Measurements from ENCODE around the gene MLKL. TPM values are rescaled to one million over a fixed set of nuclear protein-coding genes. Genes with fewer than 3 reads are reported as not detected.

The MLKL gene
- polyA plus RNA-seq, 3 donors: 33.6 to 136 (median 37.8) TPM

DNA sequence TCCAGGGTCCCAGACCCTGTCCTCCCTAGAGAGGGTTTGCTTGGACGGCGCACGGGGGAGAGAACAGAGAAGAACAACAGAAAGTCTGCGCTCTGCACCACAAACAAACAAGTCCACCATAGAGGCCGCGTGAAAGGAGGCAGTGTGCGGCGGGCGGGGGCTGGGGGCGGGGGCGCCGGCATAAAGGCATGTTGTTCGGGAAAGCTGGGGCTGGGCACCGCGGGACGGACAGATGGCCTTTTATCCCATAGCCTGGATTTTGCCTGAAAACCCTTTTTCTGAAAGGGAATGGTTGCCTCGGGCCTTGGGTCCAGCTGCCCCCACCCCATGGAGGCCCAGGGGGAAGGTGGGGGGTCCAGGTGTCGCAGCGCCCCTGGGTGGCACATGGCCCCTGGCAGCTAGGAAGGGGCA lies 48.0 kb upstream of the MLKL start:
- Mint-ChIP-seq H3K36me3 (no peaks in the 10 kb centered on the region), H3K9me3 (no peaks in the 10 kb centered on the region), H3K4me1 (no peaks in the 10 kb centered on the region), H3K27ac (no peak overlapping the region), H3K4me3 (no peak overlapping the region), H3K27me3 (ENCODE audit: low read depth in 3 of 3) (peaks cover 0 to 5% (median 0%) of the 10 kb centered on the region in 3 donors)
- DNase-seq: no peak
- Histone ChIP-seq H3K36me3 (replicated peaks in 1 of 2; ENCODE audit: control insufficient read depth in 1 of 2, insufficient read depth in 2 of 2, low read length in 2 of 2) (no peaks in the 10 kb centered on the region), H3K4me3 (replicated peaks in 1 of 3; ENCODE audit: low read depth in 2 of 3, low read length in 3 of 3) (no peak overlapping the region), H4K20me1 (ENCODE audit: insufficient read depth, low read length) (no peaks in the 10 kb centered on the region), H3K27ac (ENCODE audit: low read depth in 1 of 2, low read length in 2 of 2) (no peak overlapping the region), H3K4me2 (replicated peaks; ENCODE audit: extremely low read depth, low read length, poor library complexity, severe bottlenecking) (no peak overlapping the region), H3K4me1 (ENCODE audit: control insufficient read depth in 1 of 2, insufficient read depth in 2 of 2, low read length in 2 of 2) (no peaks in the 10 kb centered on the region), H3K9ac (ENCODE audit: insufficient read depth, low read length, poor library complexity, severe bottlenecking) (no peak overlapping the region), H3K27me3 (ENCODE audit: control insufficient read depth in 2 of 2, insufficient read depth in 2 of 2, low read length in 2 of 2) (no peaks in the 10 kb centered on the region), H3K79me2 (ENCODE audit: insufficient read depth, low read length) (no peaks in the 10 kb centered on the region), H2AFZ (ENCODE audit: insufficient read depth, low read depth, low read length, poor library complexity, severe bottlenecking) (no peak overlapping the region), H3K9me3 (replicated peaks in 1 of 2; ENCODE audit: control insufficient read depth in 1 of 2, insufficient read depth in 1 of 2, low read length in 2 of 2) (no peaks in the 10 kb centered on the region)
- 100% methylated on average over 10 of the region's 19 CpGs for WGBS (ENCODE audit: insufficient coverage)
- intact Hi-C loops (cut with micrococcal nuclease): no loop called here
- TF ChIP-seq CTCF (IDR thresholded peaks at IDR 0.05): no peak

DNA sequence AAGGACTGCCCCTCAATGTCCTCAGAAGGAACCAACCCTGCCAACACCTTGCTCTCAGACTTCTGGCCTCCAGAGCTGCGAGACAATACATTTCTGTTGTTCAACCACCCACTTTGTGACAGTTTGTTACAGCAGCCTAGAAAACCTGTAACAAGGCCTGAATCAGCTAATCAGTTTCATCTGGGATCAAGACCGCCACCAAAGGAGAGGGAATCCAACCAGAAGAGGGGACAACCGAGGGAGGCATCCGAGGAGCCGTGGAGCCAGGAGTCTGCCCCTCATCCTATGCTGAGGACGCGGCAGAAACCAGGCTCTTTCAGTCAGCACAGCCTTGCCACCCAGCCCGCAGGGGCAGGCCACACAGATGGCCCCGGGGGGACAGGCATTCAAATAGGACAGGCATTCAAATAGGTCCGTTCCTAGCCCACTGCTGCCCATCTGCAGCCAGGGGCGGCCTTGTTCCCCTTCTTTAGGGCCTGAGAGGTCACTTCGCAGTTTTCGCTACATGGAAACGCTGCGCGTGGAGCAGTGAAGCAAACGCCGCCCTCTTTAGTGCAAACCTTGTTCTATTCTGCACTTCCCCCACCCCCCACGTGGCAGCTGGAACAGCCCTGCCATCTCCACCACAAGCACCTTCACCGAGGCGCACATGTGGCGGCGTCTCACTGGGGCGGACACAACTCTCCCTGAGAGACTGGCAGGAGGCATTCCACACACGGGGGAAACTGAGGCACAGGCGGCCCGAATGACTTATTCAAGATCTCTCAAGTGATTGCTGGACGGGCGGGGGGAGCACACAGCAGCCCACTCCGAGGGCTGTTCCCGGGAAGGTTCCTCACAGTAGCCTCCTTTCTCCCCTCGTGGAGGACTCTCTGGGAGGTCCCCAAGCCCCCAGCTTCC lies 47.3 kb upstream of the MLKL start:
- H3K27me3 Mint-ChIP-seq (ENCODE audit: low read depth in 3 of 3): peaks cover 0 to 6% (median 0%) of the 10 kb centered on the region in 3 donors
- no peak overlapping the region for H3K27ac ChIP-seq (ENCODE audit: low read depth in 1 of 2, low read length in 2 of 2)
- TF ChIP-seq CTCF (IDR thresholded peaks at IDR 0.05): no peak
- H3K4me3 ChIP-seq (replicated peaks in 1 of 3; ENCODE audit: low read depth in 2 of 3, low read length in 3 of 3): no peak overlapping the region
- intact Hi-C loops (cut with micrococcal nuclease): no loop called here
- no peaks in the 10 kb centered on the region for H3K27me3 ChIP-seq (ENCODE audit: control insufficient read depth in 2 of 2, insufficient read depth in 2 of 2, low read length in 2 of 2)
- no peak overlapping the region for H3K4me3 Mint-ChIP-seq
- H4K20me1 ChIP-seq (ENCODE audit: insufficient read depth, low read length): no peaks in the 10 kb centered on the region
- no peaks in the 10 kb centered on the region for H3K79me2 ChIP-seq (ENCODE audit: insufficient read depth, low read length)
- H2AFZ ChIP-seq (ENCODE audit: insufficient read depth, low read depth, low read length, poor library complexity, severe bottlenecking): no peak overlapping the region
- H3K9me3 ChIP-seq (replicated peaks in 1 of 2; ENCODE audit: control insufficient read depth in 1 of 2, insufficient read depth in 1 of 2, low read length in 2 of 2): no peaks in the 10 kb centered on the region
- no peaks in the 10 kb centered on the region for H3K4me1 Mint-ChIP-seq
- H3K36me3 ChIP-seq (replicated peaks in 1 of 2; ENCODE audit: control insufficient read depth in 1 of 2, insufficient read depth in 2 of 2, low read length in 2 of 2): no peaks in the 10 kb centered on the region
- no peaks in the 10 kb centered on the region for H3K36me3 Mint-ChIP-seq
- no peaks in the 10 kb centered on the region for H3K4me1 ChIP-seq (ENCODE audit: control insufficient read depth in 1 of 2, insufficient read depth in 2 of 2, low read length in 2 of 2)
- no peak for DNase-seq
- H3K9me3 Mint-ChIP-seq: no peaks in the 10 kb centered on the region
- H3K4me2 ChIP-seq (replicated peaks; ENCODE audit: extremely low read depth, low read length, poor library complexity, severe bottlenecking): no peak overlapping the region
- WGBS (ENCODE audit: insufficient coverage): 88% methylated on average over 28 of the region's 32 CpGs
- no peak overlapping the region for H3K27ac Mint-ChIP-seq
- H3K9ac ChIP-seq (ENCODE audit: insufficient read depth, low read length, poor library complexity, severe bottlenecking): no peak overlapping the region
